GM21526 (cell line): ENCODE measurements around the gene SERPINB6.
"Not testable (repeated sequence)": the region's sequence is repeated elsewhere in the genome, so short reads cannot be mapped to it uniquely, and the experiment has no call there.

Experiments
- ATAC-seq: cut with Tn5 transposase; IDR thresholded peaks from one replicate; pipeline ENCODE4 v1.9.1; 2021; ENCODE audit warnings: moderate library complexity; ENCODE audit not compliant: unreplicated experiment, low FRiP score

SERPINB6 gene

DNA sequence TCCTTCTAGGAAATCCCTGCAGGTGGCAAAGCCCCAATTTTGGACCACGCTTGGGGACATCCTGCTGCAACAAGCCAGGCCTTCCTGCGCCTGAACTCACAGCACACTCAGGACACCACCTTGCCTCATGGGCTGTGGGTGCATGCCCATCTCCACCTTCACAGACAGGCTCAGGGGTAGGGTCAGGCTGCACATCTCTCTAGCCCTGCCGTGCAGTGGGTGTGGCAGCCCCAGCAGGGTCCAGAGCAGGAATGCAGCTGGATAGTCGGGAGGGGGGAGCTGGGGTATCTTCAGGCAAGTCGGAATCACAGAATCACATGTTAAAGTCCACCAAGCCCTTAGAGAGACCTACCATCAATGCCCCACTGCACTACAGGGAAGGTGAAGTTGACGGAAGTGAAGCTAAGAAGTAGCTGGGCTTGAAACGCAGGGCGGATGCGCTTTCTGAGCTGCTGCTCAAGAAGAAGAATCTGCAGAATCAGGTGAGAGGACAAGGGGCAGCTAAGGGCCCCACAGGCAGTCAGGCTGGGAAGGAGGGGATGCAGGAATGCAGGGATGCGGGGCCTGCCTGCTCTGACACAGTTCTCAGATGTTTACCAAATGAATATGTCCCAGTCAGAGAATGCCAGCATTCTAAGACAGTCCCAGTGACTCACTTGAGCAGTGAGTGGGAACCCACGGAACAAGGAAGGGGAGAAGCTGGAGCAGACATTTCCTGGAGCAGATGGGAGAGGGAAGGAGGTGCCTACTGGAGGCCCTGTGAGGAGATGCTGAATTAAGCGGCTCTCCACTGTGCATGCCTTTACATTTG is 11.3 kb downstream of the SERPINB6 start:
- ATAC-seq: no peak

DNA sequence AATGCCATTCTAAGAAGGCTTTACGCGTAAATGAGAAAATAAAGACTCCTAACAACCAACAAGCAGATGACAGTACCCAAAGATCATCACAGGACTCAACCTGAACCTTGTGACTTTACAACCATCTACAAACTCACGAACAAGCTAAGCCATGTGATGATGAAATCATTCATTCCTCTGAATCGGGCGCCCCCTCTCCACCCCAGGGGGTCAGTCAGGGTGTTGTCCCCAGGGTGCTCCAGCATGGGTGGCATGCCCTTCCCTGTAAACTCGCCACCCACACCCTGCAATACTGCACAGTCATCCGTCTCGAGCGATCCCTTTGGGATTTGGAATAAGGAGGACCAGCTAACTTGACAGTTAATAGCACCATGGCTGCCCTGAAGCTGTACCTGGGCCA is 12.6 kb downstream of the SERPINB6 start:
- ATAC-seq: no peak

DNA sequence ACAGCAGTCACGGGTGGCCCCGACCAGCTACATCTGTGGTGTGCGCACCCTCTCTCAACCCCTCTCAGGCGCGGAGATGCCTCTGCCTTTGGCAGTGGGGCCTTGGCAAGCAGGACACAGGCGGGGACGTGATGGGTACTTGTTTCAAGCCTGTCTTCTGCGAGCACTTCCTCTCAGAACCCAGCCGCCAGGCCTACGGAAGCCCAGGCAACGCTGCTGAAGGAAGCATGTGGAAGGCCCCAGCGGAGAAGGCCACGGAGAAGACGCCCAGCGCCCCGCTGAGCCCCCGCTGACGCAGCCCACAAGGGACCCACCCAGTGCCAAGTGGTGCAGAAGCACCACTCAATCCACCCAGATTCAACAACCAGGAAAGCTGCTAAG is 13.0 kb downstream of the SERPINB6 start:
- ATAC-seq: no peak

DNA sequence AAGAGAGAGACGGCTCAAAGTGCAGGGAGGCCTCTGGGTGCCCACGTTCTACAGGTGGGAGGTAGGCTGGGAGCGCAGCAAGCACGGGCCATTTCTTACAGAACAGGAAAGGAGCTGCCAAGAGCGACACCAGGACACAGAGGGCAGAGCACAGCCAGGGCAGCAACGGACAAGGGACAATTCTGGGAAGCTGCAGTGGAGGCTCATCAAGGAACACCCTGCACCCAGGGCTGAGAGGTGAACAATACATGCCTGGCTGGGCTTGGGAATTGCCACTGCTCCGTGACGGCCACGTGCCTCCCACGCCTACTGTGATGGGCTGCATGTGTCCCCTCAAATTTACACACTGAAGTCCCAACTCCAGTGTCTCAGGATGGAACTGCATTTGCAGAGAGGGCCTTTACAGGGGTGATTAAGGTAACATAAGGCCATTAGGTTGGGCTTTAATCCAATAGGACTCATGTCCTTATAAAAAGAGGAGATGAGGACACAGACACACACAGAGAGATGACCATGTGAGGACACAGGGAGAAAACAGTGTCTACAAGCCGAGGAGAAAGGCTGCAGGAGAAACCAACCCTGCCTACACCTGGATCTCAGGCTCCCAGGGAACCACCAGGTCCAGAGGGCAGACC is 13.6 kb downstream of the SERPINB6 start:
- no peak for ATAC-seq

DNA sequence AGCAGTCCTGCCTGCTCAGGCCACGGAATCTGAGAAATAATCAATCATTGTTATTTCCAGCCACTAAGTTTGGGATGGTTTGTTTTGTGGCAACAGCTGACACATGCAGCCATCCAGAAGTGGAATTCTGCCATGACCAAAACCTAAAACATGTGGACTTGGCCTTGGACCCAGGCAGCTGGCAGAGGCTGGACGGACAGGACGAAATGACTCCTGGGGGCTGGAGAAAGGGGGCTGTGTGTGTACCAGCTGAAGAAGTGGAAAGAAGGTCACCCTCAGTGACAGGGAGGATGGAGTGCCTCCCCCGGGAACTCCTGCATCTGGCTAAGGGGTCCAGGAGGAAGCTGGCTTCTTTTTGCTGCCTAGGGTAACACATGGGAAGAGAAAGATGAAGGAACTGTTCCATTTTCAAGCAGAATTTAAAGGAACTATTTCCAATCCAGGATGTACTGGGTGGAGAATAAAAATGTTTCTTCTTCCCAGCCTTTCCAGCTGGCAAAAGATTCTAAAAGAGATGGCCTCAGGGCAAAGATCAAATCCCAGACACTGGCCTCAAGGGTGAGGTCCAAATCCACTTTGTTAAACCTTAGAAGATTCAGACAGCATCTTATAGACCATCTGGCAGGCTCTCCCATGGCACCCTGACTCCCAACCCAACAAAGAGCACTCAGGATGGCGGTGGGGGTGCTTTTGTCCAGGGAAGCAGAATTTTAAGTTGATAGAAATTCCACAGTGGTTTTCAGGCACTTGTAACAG is 14.3 kb downstream of the SERPINB6 start:
- ATAC-seq: no peak

DNA sequence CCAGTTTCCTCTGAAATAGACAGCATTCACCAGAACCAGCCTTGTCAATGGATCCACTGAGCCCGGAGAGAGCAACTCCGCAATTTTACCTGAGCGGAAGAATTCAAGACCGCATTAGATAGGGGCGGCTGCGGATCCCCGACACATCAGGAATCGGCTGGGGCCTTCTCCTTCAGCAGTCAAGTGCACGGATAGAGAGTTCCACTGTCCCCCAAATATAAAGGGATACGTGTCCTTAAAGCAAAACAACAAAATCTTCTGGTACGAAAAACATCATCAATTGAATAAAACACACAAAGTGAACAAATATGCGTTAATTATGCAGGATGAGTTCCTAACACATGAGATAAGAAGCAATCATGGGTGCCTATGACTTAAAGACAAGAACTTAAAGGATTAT is 18.3 kb downstream of the SERPINB6 start:
- ATAC-seq: no peak

DNA sequence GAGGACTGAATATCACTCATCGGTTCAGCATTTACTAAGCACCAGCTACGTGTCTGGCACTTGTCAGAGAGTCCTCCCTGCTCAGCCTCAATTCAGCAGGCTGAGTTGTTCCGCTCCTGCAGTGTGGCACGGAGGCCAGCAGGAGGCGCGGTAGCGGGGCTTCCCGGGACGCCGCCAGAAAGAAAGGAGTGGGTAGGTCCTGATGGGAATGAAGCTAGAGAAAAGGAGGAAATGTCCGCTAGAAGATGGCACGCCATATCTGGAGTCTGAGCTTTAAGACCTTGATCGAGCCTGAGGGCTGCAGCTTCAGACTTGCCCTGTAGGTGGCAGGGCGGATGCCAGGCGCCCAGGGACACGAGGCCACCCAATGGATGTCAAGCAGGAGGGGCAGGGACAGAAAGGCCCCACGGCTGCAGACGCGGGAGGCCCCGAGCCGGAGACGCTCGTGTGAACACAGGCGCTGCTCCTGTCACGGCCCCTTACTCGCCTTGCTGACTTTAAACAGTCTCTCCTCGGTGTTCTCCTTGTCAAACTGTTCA is 18.7 kb downstream of the SERPINB6 start:
- ATAC-seq: peak; percentile 59

DNA sequence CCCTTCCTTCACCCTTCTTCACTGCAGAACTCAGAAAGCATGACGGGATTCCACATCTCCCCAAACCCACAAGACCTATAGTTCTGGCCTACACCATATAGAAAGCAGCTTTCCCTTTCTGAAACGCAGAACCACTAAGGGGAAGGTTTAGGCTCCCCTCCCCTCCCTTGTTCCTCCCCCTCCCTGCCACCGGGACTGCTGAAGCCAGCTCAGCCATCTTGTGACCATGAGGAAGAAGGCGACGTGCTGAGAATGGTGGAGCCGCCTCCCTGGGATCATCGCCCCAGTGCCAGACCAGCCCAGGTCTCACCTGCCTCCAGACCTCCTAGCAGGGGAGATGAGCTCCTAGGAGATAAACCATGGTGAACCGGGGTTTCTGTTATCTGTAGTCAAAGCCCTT is 19.6 kb downstream of the SERPINB6 start:
- ATAC-seq: no peak

DNA sequence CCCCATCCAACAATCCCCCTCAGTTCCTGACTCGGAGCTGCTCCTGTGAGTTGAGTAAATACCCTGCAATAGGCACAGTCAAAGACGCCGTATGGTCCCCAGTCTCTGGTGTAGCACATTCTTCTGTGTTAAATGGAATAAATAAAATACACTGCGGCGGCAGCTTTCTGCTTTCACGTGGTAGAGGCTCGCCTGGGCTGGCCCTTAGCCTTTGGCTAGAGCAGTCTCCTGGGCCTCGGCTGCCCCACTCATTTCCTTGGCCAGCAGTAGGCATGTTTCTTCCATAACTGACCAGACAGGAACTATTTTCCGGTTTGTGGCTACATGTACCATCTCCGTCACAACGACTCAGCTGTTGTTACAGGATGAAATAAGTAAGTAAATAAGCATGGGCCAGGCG is 20.7 kb downstream of the SERPINB6 start:
- no peak for ATAC-seq

DNA sequence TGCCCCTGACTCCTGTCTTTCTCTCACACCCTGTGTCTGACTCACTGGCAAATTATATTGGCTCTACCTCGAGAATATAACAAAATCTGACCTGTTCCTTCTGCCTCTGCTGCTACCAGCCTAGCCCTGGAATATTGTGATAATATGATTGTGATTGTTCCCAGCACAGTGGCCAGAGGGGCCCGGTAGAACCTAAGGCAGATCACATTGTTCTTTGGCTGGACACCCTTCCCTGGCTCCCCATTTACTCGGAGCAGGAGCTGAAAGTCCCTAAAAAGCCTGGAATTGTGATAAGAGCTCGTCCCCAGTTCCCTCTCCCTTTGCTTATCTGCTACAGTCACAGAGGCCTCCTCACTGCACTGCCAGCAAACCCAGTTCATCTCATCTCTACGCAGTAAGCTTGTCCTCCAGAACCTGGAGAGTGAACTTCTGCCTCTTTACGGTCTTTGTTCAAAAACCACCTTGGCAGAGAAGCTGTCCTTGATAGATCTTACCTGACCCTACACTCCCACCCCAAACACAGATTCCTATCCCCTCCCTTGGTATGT is 21.8 kb downstream of the SERPINB6 start:
- no peak for ATAC-seq

DNA sequence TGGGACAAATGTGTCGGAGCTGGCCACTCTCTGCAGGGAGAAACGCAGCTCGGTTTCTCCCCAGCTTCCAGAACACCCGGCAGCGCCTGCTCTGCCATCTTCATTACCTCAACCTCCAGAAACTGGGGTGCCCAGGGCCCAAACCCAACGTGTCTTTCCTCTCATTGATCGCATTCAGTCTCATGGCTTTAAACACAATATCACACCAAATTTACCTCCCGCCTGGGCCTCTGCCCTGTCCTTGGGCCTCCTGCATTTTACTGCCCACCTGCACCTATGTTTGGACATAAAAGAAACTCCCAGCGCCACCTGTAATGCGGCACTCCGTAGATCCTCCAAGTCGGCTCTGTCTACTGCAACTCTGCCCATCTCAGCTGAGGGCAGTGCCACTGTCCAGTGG is 22.2 kb downstream of the SERPINB6 start:
- no peak for ATAC-seq

DNA sequence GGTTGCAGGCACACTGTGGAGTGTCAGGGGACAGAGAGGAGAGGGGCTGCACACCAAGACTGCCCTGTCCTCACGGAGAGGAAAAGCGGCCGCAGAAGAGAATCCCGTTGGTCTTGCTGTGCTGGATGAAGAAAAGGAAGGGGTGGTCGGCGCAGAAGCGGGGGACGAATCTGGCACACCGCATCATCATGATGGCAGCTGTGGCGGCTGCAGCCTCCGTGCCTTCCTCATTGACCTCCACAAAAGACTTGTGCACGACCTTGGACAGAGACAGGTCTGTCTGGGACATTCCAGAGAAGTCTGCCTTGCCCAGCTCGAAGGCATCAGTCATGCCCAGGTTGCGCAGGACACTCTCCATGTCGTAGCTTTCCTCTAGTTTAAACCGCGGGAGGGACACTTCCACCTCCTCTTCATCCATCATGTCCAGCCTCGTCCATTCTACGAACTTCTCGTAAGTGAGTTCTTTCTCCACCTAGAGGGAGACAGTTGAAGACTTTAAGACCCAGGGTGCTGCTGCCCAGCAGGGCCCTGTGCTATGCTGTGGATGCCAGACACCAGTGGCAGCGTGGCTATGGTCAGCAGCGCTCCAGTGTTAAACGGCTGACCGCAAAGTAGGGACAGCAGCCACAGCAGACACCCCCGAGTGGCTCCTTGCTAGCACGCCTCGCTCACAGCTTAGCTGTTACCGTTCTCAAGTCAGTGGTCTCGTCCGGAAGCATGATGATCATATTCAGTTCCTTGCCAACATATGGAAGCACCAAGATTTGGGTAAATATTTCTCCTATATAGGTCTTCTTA is 22.9 kb downstream of the SERPINB6 start:
- ATAC-seq: no peak

DNA sequence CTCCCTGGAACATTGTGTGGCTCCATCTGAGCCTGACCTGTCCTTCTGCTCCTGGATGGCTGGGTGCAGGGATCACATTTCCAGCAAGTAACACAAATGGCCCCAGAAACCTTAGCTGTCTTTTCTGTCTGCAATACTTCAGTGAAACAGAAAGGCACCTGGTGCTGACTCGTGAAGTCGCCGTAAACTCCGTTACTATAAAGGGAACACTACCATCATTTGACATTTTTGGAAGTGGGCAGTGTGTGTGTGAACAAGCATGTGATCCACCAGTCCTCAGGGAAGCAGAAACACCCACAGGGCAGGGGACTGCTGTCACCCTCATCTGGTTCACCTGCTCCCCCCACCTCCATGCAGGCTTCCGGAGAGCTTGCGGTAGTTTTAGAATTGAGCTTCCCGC is 23.9 kb downstream of the SERPINB6 start:
- no peak for ATAC-seq

DNA sequence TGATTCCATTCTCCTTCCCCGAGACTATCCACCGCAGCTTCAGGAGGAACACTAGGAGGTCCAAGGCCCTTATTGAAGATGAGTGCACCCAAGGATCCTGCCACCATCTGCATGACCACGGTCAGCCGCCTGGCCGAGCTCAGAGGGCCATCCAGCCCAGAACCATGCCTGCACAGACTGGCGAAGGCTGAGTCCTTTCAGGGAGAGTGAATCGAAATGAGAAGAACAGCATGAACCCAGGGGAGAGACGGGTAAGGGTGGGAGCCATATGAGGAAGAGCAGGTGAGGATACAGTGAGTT is 26.3 kb downstream of the SERPINB6 start:
- ATAC-seq: no peak

DNA sequence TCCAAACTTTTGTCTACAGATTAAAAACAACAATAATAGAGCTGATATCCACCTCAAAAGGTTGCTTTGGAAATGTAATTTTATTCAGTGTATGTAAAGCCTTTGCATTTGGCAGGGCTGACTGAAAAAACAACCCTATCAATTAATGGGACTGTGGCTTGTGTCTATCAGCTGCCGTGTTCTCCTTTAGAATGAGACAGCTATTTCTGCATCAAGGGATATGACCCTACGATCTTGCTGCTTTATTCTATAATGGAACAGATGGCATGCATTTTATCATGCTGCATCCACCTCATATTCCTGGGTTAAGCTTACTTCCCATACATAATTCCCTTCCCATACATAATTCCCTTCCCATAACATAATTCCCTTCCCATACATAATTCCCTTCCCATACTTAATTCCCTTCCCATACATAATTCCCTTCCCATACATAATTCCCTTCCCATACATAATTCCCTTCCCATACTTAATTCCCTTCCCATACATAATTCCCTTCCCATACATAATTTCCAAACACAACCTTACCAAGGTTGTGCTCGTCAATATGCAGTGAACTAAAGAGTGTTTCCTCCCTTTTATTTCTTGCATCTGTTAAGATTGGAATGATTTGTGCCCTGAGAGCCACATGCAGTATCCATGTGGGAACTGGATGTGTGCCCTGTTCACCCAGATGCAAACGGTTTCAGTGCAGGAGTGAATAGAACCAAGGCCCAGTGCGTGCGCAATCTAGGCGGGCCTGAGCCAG is 26.8 kb downstream of the SERPINB6 start:
- no peak for ATAC-seq

DNA sequence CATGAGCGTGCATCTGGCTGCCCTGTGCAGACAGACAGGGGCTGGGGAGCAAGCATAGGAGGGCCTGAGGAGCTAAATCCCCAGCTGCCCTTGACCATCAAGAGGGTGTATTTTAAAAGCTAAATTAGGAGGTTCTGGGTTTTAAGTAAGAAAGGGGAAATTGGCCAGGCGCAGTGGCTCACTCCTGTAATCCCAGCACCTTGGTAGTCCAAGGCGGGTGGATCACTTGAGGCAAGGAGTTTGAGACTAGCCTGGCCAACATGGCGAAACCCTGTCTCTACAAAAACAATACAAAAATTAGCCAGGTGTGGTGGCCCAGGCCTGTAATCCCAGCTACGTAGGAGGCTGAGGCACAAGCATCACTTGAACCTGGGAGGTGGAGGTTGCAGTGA is 27.8 kb downstream of the SERPINB6 start:
- no peak for ATAC-seq

DNA sequence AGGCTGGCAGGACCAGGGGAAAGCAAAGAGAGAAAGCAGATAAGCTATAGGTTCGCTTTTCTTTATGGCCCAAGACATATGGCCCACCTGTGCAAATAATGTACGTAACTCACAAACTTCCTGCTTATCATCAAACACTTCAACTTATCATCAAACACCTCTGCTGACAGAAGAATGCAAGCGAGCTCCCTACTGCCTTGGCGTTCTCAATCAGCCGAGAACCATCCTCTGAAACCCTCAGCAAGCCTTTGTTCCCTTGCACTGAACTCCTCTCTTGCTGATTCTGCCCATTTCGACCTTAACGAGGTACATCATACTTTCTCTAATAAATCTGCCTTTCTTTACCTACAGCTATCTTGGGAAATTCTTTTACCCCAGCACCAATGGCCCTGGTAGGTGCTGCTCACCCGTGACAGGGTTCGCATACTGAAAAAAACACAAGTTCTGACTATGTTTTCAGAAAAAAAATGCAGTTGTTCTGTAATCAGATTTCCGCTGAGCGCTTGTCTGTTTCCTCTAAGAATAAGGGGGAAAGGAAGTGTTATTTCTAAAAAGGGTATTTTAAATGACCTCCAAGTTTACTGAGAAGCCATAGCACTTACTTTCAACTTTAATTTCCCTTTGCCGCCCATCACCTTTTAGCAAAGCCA is 28.3 kb downstream of the SERPINB6 start:
- no peak for ATAC-seq

DNA sequence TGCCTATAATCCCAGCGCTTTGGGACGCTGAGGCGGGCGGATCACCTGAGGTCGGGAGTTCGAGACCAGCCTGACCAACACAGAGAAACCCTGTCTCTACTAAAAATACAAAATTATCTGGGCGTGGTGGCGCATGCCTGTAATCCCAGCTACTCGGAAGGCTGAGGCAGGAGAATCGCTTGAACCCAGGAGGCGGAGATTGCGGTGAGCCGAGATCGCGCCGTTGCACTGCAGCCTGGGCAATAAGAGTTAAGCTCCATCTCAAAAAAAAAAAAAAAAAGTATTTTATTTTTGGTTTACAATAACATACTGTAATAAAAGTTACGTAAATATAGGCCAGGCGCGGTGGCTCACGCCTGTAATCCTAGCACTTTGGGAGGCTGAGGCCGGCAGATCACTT is 29.3 kb downstream of the SERPINB6 start:
- not testable (repeated sequence) for ATAC-seq

DNA sequence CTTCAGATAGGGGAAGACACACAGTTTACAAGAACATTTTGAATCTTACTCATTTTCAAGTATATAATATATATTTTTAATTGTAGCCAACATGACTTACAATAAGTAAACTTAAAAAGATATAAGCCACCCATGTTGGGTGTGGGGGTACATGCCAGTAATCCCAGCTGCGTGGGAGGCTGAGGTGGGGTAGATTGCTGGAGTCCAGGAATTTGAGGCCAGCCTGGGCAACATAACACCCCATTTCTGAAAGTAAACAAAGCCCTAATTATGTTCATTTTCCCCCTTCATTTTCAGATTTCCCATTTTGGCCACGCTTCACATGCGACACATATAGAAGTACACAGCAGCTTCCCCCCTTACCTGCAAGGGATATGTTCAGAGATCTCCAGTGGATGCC is 30.5 kb downstream of the SERPINB6 start:
- ATAC-seq: no peak
